Gastrocnemius medialis (tissue), 4 donors: ENCODE measurements around the gene HIP1. TPM values are rescaled to one million over a fixed set of nuclear protein-coding genes. Genes with fewer than 3 reads are reported as not detected.
"Not testable (repeated sequence)": the region's sequence is repeated elsewhere in the genome, so short reads cannot be mapped to it uniquely, and the experiment has no call there.

Experiments
- ATAC-seq, 2 donors: fragments of 150-250 bp; one replicate each; pipeline ENCODE4 v1.9.1; 2016
- DNase-seq, 2 donors: peaks; one replicate each; pipeline ENCODE4 v3.0.0-alpha.2; 2019
- H3K27ac ChIP-seq, 4 donors: fragments of 200-600 bp; sonication (generic); 1 replicate in 1 of 4; 2 replicates in 3 of 4; pipeline ENCODE4 v1.5.1; 2016 to 2018; ENCODE audit warnings: mild to moderate bottlenecking in 2 of 4, moderate library complexity in 1 of 4
- H3K27me3 ChIP-seq, 3 donors: fragments of 200-600 bp; sonication (generic) in 2 of 3; 1 replicate in 1 of 3; 2 replicates in 2 of 3; pipeline versions ENCODE4 v1.5.1 to v1.6.0; 2016 to 2019; ENCODE audit warnings: mild to moderate bottlenecking in 1 of 3, moderate library complexity in 1 of 3
- H3K36me3 ChIP-seq, 2 donors: fragments of 200-600 bp; sonication (generic) in 1 of 2; one replicate each; pipeline ENCODE4 v1.5.1; 2017 to 2018
- H3K4me1 ChIP-seq, 2 donors: fragments of 200-600 bp; sonication (generic) in 1 of 2; one replicate each; pipeline ENCODE4 v1.5.1; 2016 to 2017; ENCODE audit warnings: mild to moderate bottlenecking in 2 of 2
- H3K4me3 ChIP-seq, 4 donors: fragments of 200-600 bp; sonication (generic) in 3 of 4; 1 replicate in 1 of 4; 2 replicates in 3 of 4; pipeline ENCODE4 v1.5.1; 2016 to 2019; ENCODE audit warnings: mild to moderate bottlenecking in 2 of 4
- H3K9me3 ChIP-seq, 3 donors: fragments of 200-600 bp; sonication (generic) in 2 of 3; 1 replicate in 1 of 3; 2 replicates in 2 of 3; pipeline ENCODE4 v1.5.1; 2016 to 2019
- CTCF ChIP-seq, 5 experiments: fragments of 450-650 bp in 3 of 5; fragments of 200-600 bp in 2 of 5; sonication (generic) in 2 of 5; IDR thresholded peaks in 4 of 5; conservative IDR thresholded peaks in 1 of 5; 1 replicate in 4 of 5; 2 replicates in 1 of 5; pipeline ENCODE4 v1.5.1; 2016 to 2019; ENCODE audit warnings: antibody characterized with exemption in 5 of 5, mild to moderate bottlenecking in 3 of 5, moderate library complexity in 3 of 5
- POLR2A ChIP-seq, 2 donors: fragments of 450-650 bp; IDR thresholded peaks; one replicate each; pipeline ENCODE4 v1.6.1; 2017; ENCODE audit warnings: antibody characterized with exemption in 2 of 2, mild to moderate bottlenecking in 2 of 2, moderate library complexity in 2 of 2
- in situ Hi-C, 4 donors: fragments of 200-750 bp; cut with MboI; loops; one replicate each; pipeline versions ENCODE4 v1.15.0 to v1.8.0; 2017; ENCODE audit warnings: low sequenced_read_pairs in 4 of 4
- intact Hi-C: fragments of 100-400 bp; cut with DNase I; formaldehyde crosslinking; loops from one replicate; pipeline ENCODE4 v1.15.1; 2023; ENCODE audit warnings: low total_unique reads
- total RNA-seq, 4 donors: library from RNA; depleted of rRNA; stranded (reverse); fragments of >200 nt; gene quantifications; one replicate each; pipeline versions ENCODE4 v1.1.0 to v1.2.3, GENCODE V29; 2016

Gene HIP1
- total RNA-seq, 4 donors from 2014 or later = 5.8 to 11.1 (median 7.9) TPM

DNA sequence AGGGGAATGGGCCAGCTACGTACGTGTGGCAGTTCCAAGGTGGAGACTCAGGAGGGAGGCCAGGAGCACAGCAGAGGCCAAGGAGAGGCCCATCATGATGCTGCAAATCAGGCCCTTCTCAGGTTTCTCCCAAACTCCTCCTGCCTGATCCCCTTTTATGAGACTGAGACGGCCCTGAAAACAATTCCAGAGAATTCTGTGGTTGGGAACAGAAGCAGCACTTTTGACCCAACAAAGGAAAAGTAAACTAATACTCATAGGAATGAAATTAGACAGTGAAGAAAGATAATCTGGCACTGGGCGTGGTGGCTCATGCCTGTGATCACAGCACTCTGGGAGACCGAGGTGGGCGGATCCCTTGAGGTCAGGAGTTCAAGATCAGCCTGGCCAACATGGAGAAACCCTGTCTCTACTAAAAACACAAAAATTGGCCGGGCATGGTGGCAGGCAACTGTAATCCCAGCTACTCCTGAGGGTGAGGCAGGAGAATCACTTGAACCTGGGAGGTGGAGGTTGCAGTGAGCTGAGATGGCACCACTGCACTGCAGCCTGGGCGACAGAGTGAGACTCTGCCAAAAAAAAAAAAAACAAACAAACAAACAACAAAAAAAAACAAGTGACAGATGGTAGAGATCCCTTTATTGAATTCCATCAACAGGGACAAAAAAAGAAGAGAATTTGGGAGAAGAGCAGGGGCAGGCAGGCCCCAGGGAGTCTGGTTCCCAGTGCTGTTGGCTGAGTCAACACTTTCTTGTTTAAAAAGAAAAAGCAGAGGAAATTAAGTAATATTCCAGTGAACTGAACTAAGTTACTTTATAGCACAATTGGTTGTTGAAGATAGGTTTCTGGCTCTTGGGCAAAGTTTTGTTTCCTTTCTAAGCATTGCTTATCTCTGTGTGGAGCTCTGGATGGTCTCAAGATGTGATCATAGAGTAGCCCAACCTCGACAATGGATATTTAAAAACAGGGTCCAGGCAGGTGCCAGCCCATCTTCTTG is 33.6 kb upstream of the HIP1 start, which contains the start of gene CCL26:
TSS of gene CCL26 (minus strand) at position 131 of the 997 bp plus-strand sequence. CDS start at position 96, 35 bp downstream.
- Histone ChIP-seq H3K4me1 (no peaks in the 10 kb centered on the region), H3K27ac (peak within 1 kb of the TSS in 2 of 4 donors; percentile 45 to 54), H3K27me3 (no peaks in the 10 kb centered on the region), H3K9me3 (no peaks in the 10 kb centered on the region), H3K36me3 (no peaks in the 10 kb centered on the region), H3K4me3 (no peak within 1 kb of the TSS)
- intact Hi-C loops = no loop called here
- ATAC-seq (peak; percentile 41 to 60), DNase-seq (peak; percentile 25 to 46)
- in situ Hi-C loops = loop anchor here in 1 of 4 donors (25.0 kb wide), 1 partner anchor 710 kb away; the partner anchor contains the start of gene RCC1L
- TF ChIP-seq POLR2A (IDR thresholded peaks at IDR 0.05) = no peak
- no peak for TF ChIP-seq CTCF (IDR thresholded peaks at IDR 0.05 in 4 of 5, conservative IDR thresholded peaks at IDR 0.05 in 1 of 5)

DNA sequence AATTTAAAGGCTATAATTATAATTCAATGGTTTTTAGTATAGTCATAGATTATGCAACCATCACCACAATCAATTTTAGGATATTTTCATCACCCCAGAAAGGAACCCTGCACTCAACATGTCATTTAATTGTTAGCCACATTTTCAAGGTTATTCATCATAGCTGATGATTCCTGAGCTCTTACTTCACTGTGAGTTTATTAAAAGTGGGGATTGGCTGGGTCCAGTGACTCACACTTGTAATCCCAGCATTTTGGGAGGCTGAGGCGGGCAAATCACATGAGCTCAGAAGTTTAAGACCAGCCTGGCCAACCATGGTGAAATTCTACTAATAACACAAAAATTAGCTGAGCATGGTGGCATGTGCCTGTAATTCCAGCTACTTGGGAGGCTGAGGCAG is 32.5 kb upstream of the HIP1 start:
- no peak for TF ChIP-seq POLR2A (IDR thresholded peaks at IDR 0.05)
- no peak for TF ChIP-seq CTCF (IDR thresholded peaks at IDR 0.05 in 4 of 5, conservative IDR thresholded peaks at IDR 0.05 in 1 of 5)
- in situ Hi-C loops (loop anchor here in 1 of 4 donors (25.0 kb wide), 1 partner anchor 709 kb away; the partner anchor contains the start of gene RCC1L), intact Hi-C loops (no loop called here)
- no peaks in the 10 kb centered on the region for H3K27me3 ChIP-seq
- DNase-seq (no peak), ATAC-seq (no peak)
- H3K36me3 ChIP-seq = no peaks in the 10 kb centered on the region
- H3K9me3 ChIP-seq = no peaks in the 10 kb centered on the region
- no peaks in the 10 kb centered on the region for H3K4me1 ChIP-seq
- no peak overlapping the region for H3K27ac ChIP-seq
- H3K4me3 ChIP-seq = no peak overlapping the region

DNA sequence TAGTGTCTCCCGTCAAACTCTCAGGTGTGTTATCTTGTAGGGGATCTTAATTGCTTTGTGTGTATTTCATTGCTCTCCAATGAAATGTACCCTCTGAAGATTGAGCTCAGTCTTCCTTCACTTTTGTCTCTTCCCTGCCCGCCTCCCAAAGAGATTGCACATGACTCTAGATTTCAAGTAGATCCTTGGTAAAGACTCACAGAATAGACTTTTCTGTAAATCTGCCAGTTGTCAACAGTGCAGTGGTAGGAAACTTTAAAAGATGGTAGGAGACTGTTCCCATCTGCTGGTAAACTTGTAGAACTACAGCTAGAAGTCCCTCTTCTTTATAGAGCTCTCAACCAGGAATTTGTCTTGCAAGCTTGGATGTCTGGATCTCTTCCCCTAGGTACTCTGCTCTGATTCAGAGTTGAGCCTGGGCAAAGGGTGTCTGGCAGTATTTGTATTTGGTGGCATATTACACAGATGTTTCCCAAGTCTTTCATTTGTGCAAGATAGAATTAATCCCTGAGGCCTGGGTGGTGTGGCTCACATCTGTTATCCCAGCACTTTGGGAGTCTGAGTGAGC is 23.7 kb upstream of the HIP1 start:
- no peaks in the 10 kb centered on the region for H3K9me3 ChIP-seq
- ATAC-seq (peak; percentile 89 to 94), DNase-seq (no peak)
- intact Hi-C loops = no loop called here
- no peak overlapping the region for H3K27ac ChIP-seq
- no peaks in the 10 kb centered on the region for H3K27me3 ChIP-seq
- no peak overlapping the region for H3K4me3 ChIP-seq
- TF ChIP-seq CTCF (IDR thresholded peaks at IDR 0.05 in 4 of 5, conservative IDR thresholded peaks at IDR 0.05 in 1 of 5) (peak; percentile 48 to 72 (median 65)), POLR2A (IDR thresholded peaks at IDR 0.05) (no peak)
- H3K4me1 ChIP-seq = no peaks in the 10 kb centered on the region
- no peaks in the 10 kb centered on the region for H3K36me3 ChIP-seq
- in situ Hi-C loops = loop anchor here in 1 of 4 donors (25.0 kb wide), 1 partner anchor 700 kb away; the partner anchor contains the start of gene RCC1L

GRCh38 chr7:75761801-75762200 is 23.1 kb upstream of the HIP1 start:
- ATAC-seq, H3K27me3 ChIP-seq, H3K9me3 ChIP-seq, H3K4me1 ChIP-seq, DNase-seq, H3K27ac ChIP-seq, intact Hi-C loops, H3K4me3 ChIP-seq, H3K36me3 ChIP-seq: not testable (repeated sequence)
- in situ Hi-C loops = loop anchor here in 1 of 4 donors (25.0 kb wide), 1 partner anchor 700 kb away; the partner anchor contains the start of gene RCC1L

- in situ Hi-C loops = loop anchor here in 1 of 4 donors (25.0 kb wide), 1 partner anchor 696 kb away; the partner anchor contains the start of gene RCC1L
- H3K4me1 ChIP-seq = no peaks in the 10 kb centered on the region
- no peaks in the 10 kb centered on the region for H3K9me3 ChIP-seq
- no peak overlapping the region for H3K27ac ChIP-seq
- no peak overlapping the region for H3K4me3 ChIP-seq
- H3K36me3 ChIP-seq = no peaks in the 10 kb centered on the region
- intact Hi-C loops = no loop called here
- H3K27me3 ChIP-seq = no peaks in the 10 kb centered on the region
- TF ChIP-seq POLR2A (IDR thresholded peaks at IDR 0.05) = no peak
- no peak for TF ChIP-seq CTCF (IDR thresholded peaks at IDR 0.05 in 4 of 5, conservative IDR thresholded peaks at IDR 0.05 in 1 of 5)
- DNase-seq = no peak
- ATAC-seq = no peak
Measured at GRCh38 chr7:75758491-75758890, 19.8 kb upstream of the HIP1 start.
